CD14-positive monocyte (primary cell): ENCODE results near the gene COL6A6. TPM values are rescaled to one million over a fixed set of nuclear protein-coding genes. Genes with fewer than 3 reads are reported as not detected.
A peak's percentile ranks its signal among the peaks of the same experiment; 100 is the strongest.

Experiments
- DNase-seq, 3 donors: peaks; one replicate each; pipeline ENCODE4 v3.0.0-alpha.2; 2011 to 2022
- H2AFZ ChIP-seq: 2 replicates; pipeline ENCODE4 v1.6.0; 2012; ENCODE audit warnings: mild to moderate bottlenecking, low read depth, low read length, inconsistent platforms; ENCODE audit not compliant: insufficient read depth, poor library complexity, severe bottlenecking
- H3K27ac ChIP-seq, 2 donors: 1 replicate in 1 of 2; 2 replicates in 1 of 2; pipeline ENCODE4 v1.5.1; 2012 to 2013; ENCODE audit warnings: low read length in 2 of 2, control low read depth in 1 of 2, inconsistent platforms in 1 of 2, low read depth in 1 of 2, mild to moderate bottlenecking in 1 of 2
- H3K27me3 ChIP-seq, 2 donors: one replicate each; pipeline versions ENCODE4 v1.6.0 to v1.6.1; 2011 to 2013; ENCODE audit warnings: low read length in 2 of 2; ENCODE audit not compliant: control insufficient read depth in 2 of 2, insufficient read depth in 2 of 2
- H3K36me3 ChIP-seq, 2 donors: replicated peaks in 1 of 2; 1 replicate in 1 of 2; 2 replicates in 1 of 2; pipeline versions ENCODE4 v1.5.1 to v1.6.1; 2012 to 2013; ENCODE audit warnings: low read length in 2 of 2, control low read depth in 1 of 2, inconsistent platforms in 1 of 2, mild to moderate bottlenecking in 1 of 2; ENCODE audit not compliant: insufficient read depth in 2 of 2, control insufficient read depth in 1 of 2
- H3K4me1 ChIP-seq, 2 donors: 1 replicate in 1 of 2; 2 replicates in 1 of 2; pipeline versions ENCODE4 v1.5.1 to v1.6.1; 2012 to 2013; ENCODE audit warnings: low read length in 2 of 2, control low read depth in 1 of 2, inconsistent platforms in 1 of 2, mild to moderate bottlenecking in 1 of 2, moderate library complexity in 1 of 2; ENCODE audit not compliant: insufficient read depth in 2 of 2, control insufficient read depth in 1 of 2
- H3K4me2 ChIP-seq: replicated peaks from 2 replicates; pipeline ENCODE3; 2012; ENCODE audit warnings: low read length, moderate library complexity, mild to moderate bottlenecking; ENCODE audit not compliant: poor library complexity, severe bottlenecking; ENCODE audit errors: extremely low read depth
- H3K4me3 ChIP-seq, 3 experiments: fragments of 200-600 bp in 1 of 3; sonication (generic) in 1 of 3; replicated peaks in 1 of 3; 1 replicate in 2 of 3; 2 replicates in 1 of 3; pipeline ENCODE4 v1.5.1; 2011 to 2013; ENCODE audit warnings: low read length in 3 of 3, mild to moderate bottlenecking in 3 of 3, control low read depth in 2 of 3, low read depth in 2 of 3, inconsistent platforms in 1 of 3, moderate library complexity in 1 of 3
- H3K79me2 ChIP-seq: 2 replicates; pipeline ENCODE4 v1.6.0; 2012; ENCODE audit warnings: mild to moderate bottlenecking, control low read depth, inconsistent platforms, low read length, moderate library complexity; ENCODE audit not compliant: insufficient read depth
- H3K9ac ChIP-seq: 2 replicates; pipeline ENCODE4 v1.6.0; 2017; ENCODE audit warnings: low read length, mild to moderate bottlenecking; ENCODE audit not compliant: insufficient read depth, poor library complexity, severe bottlenecking
- H3K9me3 ChIP-seq, 2 donors: replicated peaks in 1 of 2; 1 replicate in 1 of 2; 2 replicates in 1 of 2; pipeline versions ENCODE4 v1.5.1 to v1.6.1; 2012 to 2013; ENCODE audit warnings: low read length in 2 of 2, control low read depth in 1 of 2; ENCODE audit not compliant: control insufficient read depth in 1 of 2, insufficient read depth in 1 of 2
- H4K20me1 ChIP-seq: 2 replicates; pipeline ENCODE4 v1.6.0; 2012; ENCODE audit warnings: mild to moderate bottlenecking, low read length, control low read depth, moderate library complexity; ENCODE audit not compliant: insufficient read depth
- H3K27ac Mint-ChIP-seq, 7 donors: one replicate each; pipeline ENCODE4 v1.8.0; 2020; ENCODE audit warnings: mild to moderate bottlenecking in 7 of 7, mixed read lengths in 7 of 7, moderate library complexity in 6 of 7, inconsistent platforms in 2 of 7
- H3K27me3 Mint-ChIP-seq, 3 donors: one replicate each; pipeline ENCODE4 v1.8.0; 2021 to 2022; ENCODE audit warnings: low read depth in 3 of 3, mild to moderate bottlenecking in 3 of 3, mixed read lengths in 3 of 3, moderate library complexity in 3 of 3, inconsistent platforms in 1 of 3
- H3K36me3 Mint-ChIP-seq, 2 donors: one replicate each; pipeline ENCODE4 v1.8.0; 2020; ENCODE audit warnings: mixed read lengths in 2 of 2, inconsistent platforms in 1 of 2, mild to moderate bottlenecking in 1 of 2
- H3K4me1 Mint-ChIP-seq: one replicate; pipeline ENCODE4 v1.8.0; 2020; ENCODE audit warnings: mild to moderate bottlenecking, mixed read lengths
- H3K4me3 Mint-ChIP-seq, 2 donors: one replicate each; pipeline ENCODE4 v1.8.0; 2020; ENCODE audit warnings: mild to moderate bottlenecking in 2 of 2, mixed read lengths in 2 of 2, moderate library complexity in 1 of 2
- H3K9me3 Mint-ChIP-seq, 7 donors: one replicate each; pipeline ENCODE4 v1.8.0; 2020 to 2022; ENCODE audit warnings: mixed read lengths in 7 of 7, mild to moderate bottlenecking in 6 of 7, moderate library complexity in 6 of 7, inconsistent platforms in 2 of 7
- CTCF ChIP-seq: fragments of 200-600 bp; IDR thresholded peaks from one replicate; pipeline ENCODE4 v1.8.0; 2022; ENCODE audit warnings: antibody characterized with exemption, mild to moderate bottlenecking
- WGBS: methylation state at CpG from one replicate; pipeline ENCODE4 v1.1.5; 2013; ENCODE audit warnings: missing lambda C conversion rate; ENCODE audit not compliant: insufficient coverage; 5-methylcytosine and 5-hydroxymethylcytosine counted together
- intact Hi-C, 2 donors: fragments of 100-400 bp; cut with micrococcal nuclease; formaldehyde crosslinking; loops; one replicate each; pipeline versions ENCODE4 v1.15.0 to v1.15.1; 2023
- polyA plus RNA-seq, 3 donors: library from polyadenylated mRNA; depleted of rRNA in 1 of 3; unstranded in 2 of 3; stranded (reverse) in 1 of 3; fragments of 300-500 nt in 2 of 3; fragments of >200 nt in 1 of 3; fragmentation: Illumina TruSeq in 2 of 3; gene quantifications; 1 replicate in 2 of 3; 2 replicates in 1 of 3; pipeline ENCODE4 v1.2.3, GENCODE V29; 2012 to 2021

COL6A6 gene
- polyA plus RNA-seq, 3 donors: not detected

- H3K27ac Mint-ChIP-seq: peak overlapping the region in 1 of 7 donors; percentile 48
- H3K36me3 Mint-ChIP-seq: no peaks in the 10 kb centered on the region
- peak; percentile 67 for TF ChIP-seq CTCF
- no peak overlapping the region for H3K4me3 Mint-ChIP-seq
- no peaks in the 10 kb centered on the region for H3K79me2 ChIP-seq
- DNase-seq: no peak
- no peaks in the 10 kb centered on the region for H4K20me1 ChIP-seq
- H3K27me3 Mint-ChIP-seq: peaks cover 0 to 8% (median 3%) of the 10 kb centered on the region in 3 donors
- no peak overlapping the region for H3K4me2 ChIP-seq
- no peak overlapping the region for H2AFZ ChIP-seq
- no peak overlapping the region for H3K9ac ChIP-seq
- intact Hi-C loops: loop anchor here (5.0 to 10.0 kb wide), 2 partner anchors 262 to 264 kb away; no protein-coding TSS in a partner anchor
- 58% methylated on average over 3 of the region's 6 CpGs for WGBS
- no peaks in the 10 kb centered on the region for H3K4me1 Mint-ChIP-seq
- H3K36me3 ChIP-seq: no peaks in the 10 kb centered on the region
- H3K27ac ChIP-seq: no peak overlapping the region
- H3K9me3 Mint-ChIP-seq: peaks cover 0 to 5% (median 0%) of the 10 kb centered on the region in 7 donors
- no peaks in the 10 kb centered on the region for H3K4me1 ChIP-seq
- H3K27me3 ChIP-seq: no peaks in the 10 kb centered on the region
- H3K4me3 ChIP-seq: no peak overlapping the region
- no peaks in the 10 kb centered on the region for H3K9me3 ChIP-seq
These were observed 22.0 kb downstream of the COL6A6 start for GRCh38 chr3:130539005-130539404.

- no peak overlapping the region for H3K9ac ChIP-seq
- intact Hi-C loops: no loop called here
- H3K4me3 Mint-ChIP-seq: no peak overlapping the region
- no peak overlapping the region for H3K4me2 ChIP-seq
- WGBS: no CpG with 5 or more reads among the region's 3 CpGs
- H3K27ac Mint-ChIP-seq: no peak overlapping the region
- no peaks in the 10 kb centered on the region for H3K27me3 Mint-ChIP-seq
- H3K9me3 Mint-ChIP-seq: peaks cover 2 to 13% (median 8%) of the 10 kb centered on the region in 7 donors
- no peak for DNase-seq
- H3K27ac ChIP-seq: no peak overlapping the region
- H3K9me3 ChIP-seq: peaks cover 0 to 8% of the 10 kb centered on the region in 2 donors
- no peak overlapping the region for H2AFZ ChIP-seq
- H3K4me1 ChIP-seq: no peaks in the 10 kb centered on the region
- no peak overlapping the region for H3K4me3 ChIP-seq
- no peaks in the 10 kb centered on the region for H3K79me2 ChIP-seq
- no peaks in the 10 kb centered on the region for H4K20me1 ChIP-seq
- no peaks in the 10 kb centered on the region for H3K27me3 ChIP-seq
- TF ChIP-seq CTCF: no peak
- no peaks in the 10 kb centered on the region for H3K36me3 ChIP-seq
- H3K36me3 Mint-ChIP-seq: no peaks in the 10 kb centered on the region
- H3K4me1 Mint-ChIP-seq: no peaks in the 10 kb centered on the region
These were observed 26.3 kb downstream of the COL6A6 start for GRCh38 chr3:130543322-130543721.
